Measurements from ENCODE around the gene C20orf204. TPM values are rescaled to one million over a fixed set of nuclear protein-coding genes. Genes with fewer than 3 reads are reported as not detected.
"Not testable (repeated sequence)": the region's sequence is repeated elsewhere in the genome, so short reads cannot be mapped to it uniquely, and the experiment has no call there.

C20orf204 gene
- total RNA-seq, 4 donors from 2014 or later: 0.68 to 34.8 (median 1.4) TPM; not detected in 1

GRCh38 chr20:64084685-64085152 lies 48.7 kb downstream of the C20orf204 start:
- intact Hi-C loops (cut with DNase I; ENCODE audit: low total_unique reads) (no loop called here), in situ Hi-C loops (cut with MboI; ENCODE audit: low pct_ligation_motif_present in 1 of 4, low pct_unique_long_range_greater_than_20kb in 1 of 4, low sequenced_read_pairs in 3 of 4) (no loop called here)
- H3K9me3 ChIP-seq: no peaks in the 10 kb centered on the region
- peaks cover 64% of the 10 kb centered on the region for H3K27me3 ChIP-seq
- DNase-seq: no peak
- TF ChIP-seq POLR2A (IDR thresholded peaks at IDR 0.05): no peak
- no peak for TF ChIP-seq EP300 (IDR thresholded peaks at IDR 0.05; ENCODE audit: low read depth)
- no peak for TF ChIP-seq CTCF (IDR thresholded peaks at IDR 0.05)
- 16% methylated on average over 19 of the region's 23 CpGs; no CpG with 5 or more reads in 1 of the 2 donors for WGBS, 2 donors (ENCODE audit: low coverage in 1 of 2)
- H3K36me3 ChIP-seq: no peaks in the 10 kb centered on the region
- no peak overlapping the region for H3K27ac ChIP-seq
- no peak overlapping the region for H3K4me3 ChIP-seq
- peaks cover 4 to 29% (median 12%) of the 10 kb centered on the region in 4 donors for H3K4me1 ChIP-seq

- intact Hi-C loops (cut with DNase I; ENCODE audit: low total_unique reads): no loop called here
- Histone ChIP-seq H3K4me1 (peaks cover 4 to 27% (median 12%) of the 10 kb centered on the region in 4 donors), H3K36me3 (no peaks in the 10 kb centered on the region), H3K9me3 (no peaks in the 10 kb centered on the region), H3K4me3 (no peak overlapping the region), H3K27me3 (peaks cover 53% of the 10 kb centered on the region), H3K27ac (no peak overlapping the region)
- 92% methylated on average over 11 of the region's 11 CpGs; no CpG with 5 or more reads in 1 of the 2 donors for WGBS, 2 donors (ENCODE audit: low coverage in 1 of 2)
- TF ChIP-seq EP300 (IDR thresholded peaks at IDR 0.05; ENCODE audit: low read depth) (no peak), POLR2A (IDR thresholded peaks at IDR 0.05) (no peak), POLR2AphosphoS5 (IDR thresholded peaks at IDR 0.05) (no peak), CTCF (IDR thresholded peaks at IDR 0.05) (no peak)
- no peak for DNase-seq
- in situ Hi-C loops (cut with MboI; ENCODE audit: low pct_ligation_motif_present in 1 of 4, low pct_unique_long_range_greater_than_20kb in 1 of 4, low sequenced_read_pairs in 3 of 4): no loop called here
Observed at GRCh38 chr20:64086801-64087200, 50.8 kb downstream of the C20orf204 start.

- in situ Hi-C loops (cut with MboI; ENCODE audit: low pct_ligation_motif_present in 1 of 4, low pct_unique_long_range_greater_than_20kb in 1 of 4, low sequenced_read_pairs in 3 of 4); DNase-seq; H3K9me3 ChIP-seq; H3K27ac ChIP-seq; H3K36me3 ChIP-seq; H3K4me3 ChIP-seq; intact Hi-C loops (cut with DNase I; ENCODE audit: low total_unique reads): not testable (repeated sequence)
- peaks cover 4 to 22% (median 12%) of the 10 kb centered on the region in 4 donors for H3K4me1 ChIP-seq
- WGBS, 2 donors (ENCODE audit: low coverage in 1 of 2): 96% methylated on average over 6 of the region's 36 CpGs; no CpG with 5 or more reads in 1 of the 2 donors
- peaks cover 50% of the 10 kb centered on the region for H3K27me3 ChIP-seq
Observed at GRCh38 chr20:64087226-64087825, 51.3 kb downstream of the C20orf204 start.

- H3K27ac ChIP-seq: not testable (repeated sequence)
- peaks cover 44% of the 10 kb centered on the region for H3K27me3 ChIP-seq
Observed at GRCh38 chr20:64088586-64088985, 52.6 kb downstream of the C20orf204 start.

More at GRCh38 chr20:64088586-64088985, 52.6 kb downstream of the C20orf204 start:
- H3K4me3 ChIP-seq; H3K36me3 ChIP-seq; H3K9me3 ChIP-seq; DNase-seq; intact Hi-C loops (cut with DNase I; ENCODE audit: low total_unique reads); in situ Hi-C loops (cut with MboI; ENCODE audit: low pct_ligation_motif_present in 1 of 4, low pct_unique_long_range_greater_than_20kb in 1 of 4, low sequenced_read_pairs in 3 of 4): not testable (repeated sequence)
- H3K4me1 ChIP-seq: peaks cover 0 to 13% (median 9%) of the 10 kb centered on the region in 4 donors

Small RNA genes lying within 50 kb of the gene (small RNA-seq; reads per million reads assigned to genes)
- gene AL355803.1 (0 reads per million in 4 donors), gene MIR6813 (0 reads per million in 4 donors)

Other genes with a start within 250 kb of the C20orf204 start
- 1 to 10 TPM; 2.3 to 6.0 (median 5.3) TPM for gene ZBTB46, start 204.9 kb upstream of the C20orf204 start, total RNA-seq
- gene ABHD16B, start 174.7 kb upstream of the C20orf204 start, total RNA-seq: not detected
- 10 to 100 TPM; 40.8 to 67.0 (median 62.6) TPM for gene TPD52L2, start 170.9 kb upstream of the C20orf204 start, total RNA-seq
- 10 to 100 TPM; 59.9 to 77.3 (median 71.4) TPM for gene DNAJC5, start 141.1 kb upstream of the C20orf204 start, total RNA-seq
- gene UCKL1, start 79.8 kb upstream of the C20orf204 start, total RNA-seq: 100 to 1,000 TPM in 1 of 4 donors, 10 to 100 TPM in 3; 41.1 to 189 (median 68.5) TPM
- 1 to 10 TPM; 1.8 to 5.2 (median 2.1) TPM for gene ZNF512B, start 66.3 kb upstream of the C20orf204 start, total RNA-seq
- 10 to 100 TPM in 3 of 4 donors, 1 to 10 TPM in 1; 5.9 to 86.2 (median 19.4) TPM for gene SAMD10, start 56.5 kb upstream of the C20orf204 start, total RNA-seq
- gene PRPF6, start 55.0 kb upstream of the C20orf204 start, total RNA-seq: 10 to 100 TPM; 29.2 to 55.7 (median 51.8) TPM
- gene SOX18, start 13.5 kb downstream of the C20orf204 start, total RNA-seq: 10 to 100 TPM in 1 of 4 donors, 1 to 10 TPM in 3; 1.8 to 14.2 (median 6.5) TPM
- 10 to 100 TPM in 3 of 4 donors, 1 to 10 TPM in 1; 5.6 to 94.3 (median 14.8) TPM for gene TCEA2, start 27.0 kb downstream of the C20orf204 start, total RNA-seq
- gene RGS19, start 43.3 kb downstream of the C20orf204 start, total RNA-seq: 10 to 100 TPM in 2 of 4 donors, 1 to 10 TPM in 1, not detected in 1; 5.5 to 37.4 (median 10.8) TPM
- gene OPRL1, start 43.9 kb downstream of the C20orf204 start, total RNA-seq: under 1 TPM in 2 of 4 donors, not detected in 2; 0.14 to 0.32 TPM
- gene LKAAEAR1, start 48.2 kb downstream of the C20orf204 start, total RNA-seq: not detected
- gene NPBWR2, start 71.4 kb downstream of the C20orf204 start, total RNA-seq: not detected
- gene MYT1, start 128.3 kb downstream of the C20orf204 start, total RNA-seq: under 1 TPM in 2 of 4 donors, not detected in 2; 0.16 to 0.55 TPM
- gene PCMTD2, start 219.6 kb downstream of the C20orf204 start, total RNA-seq: 10 to 100 TPM; 17.6 to 55.3 (median 34.2) TPM

Measured in transverse colon (tissue), 4 donors.